HG03521 (cell line): ENCODE data around the gene ZNF148.

Experiments used
- ATAC-seq: cut with Tn5 transposase; IDR thresholded peaks from one replicate; pipeline ENCODE4 v1.9.1; 2021; ENCODE audit warnings: mild to moderate bottlenecking, moderate library complexity; ENCODE audit not compliant: unreplicated experiment

Gene ZNF148

DNA sequence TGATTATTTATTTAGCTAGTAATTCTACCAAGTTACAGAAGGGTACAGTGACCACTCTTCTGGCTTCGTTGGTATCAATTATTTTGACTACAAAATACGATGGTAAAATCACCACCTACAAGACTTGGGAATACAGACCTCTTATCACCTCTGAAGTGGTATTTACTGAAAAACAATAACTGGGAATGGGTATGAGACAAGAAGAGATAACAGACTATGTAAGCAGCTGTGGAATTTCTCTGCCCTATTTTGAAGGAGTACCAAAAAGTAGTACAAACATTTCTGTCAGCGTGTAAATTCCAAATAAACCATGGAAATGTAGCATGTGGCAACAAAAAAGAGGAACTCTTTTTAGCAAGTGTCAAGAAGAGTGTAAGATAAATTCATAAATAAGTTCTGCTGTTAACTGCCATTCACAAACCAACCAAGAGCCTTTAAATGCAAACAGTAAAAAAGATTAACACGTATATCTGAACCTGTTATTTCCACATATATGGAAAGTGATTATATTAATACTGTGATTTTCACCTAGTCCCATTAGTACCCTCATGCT is 85.6 kb downstream of the ZNF148 start:
- no peak for ATAC-seq

DNA sequence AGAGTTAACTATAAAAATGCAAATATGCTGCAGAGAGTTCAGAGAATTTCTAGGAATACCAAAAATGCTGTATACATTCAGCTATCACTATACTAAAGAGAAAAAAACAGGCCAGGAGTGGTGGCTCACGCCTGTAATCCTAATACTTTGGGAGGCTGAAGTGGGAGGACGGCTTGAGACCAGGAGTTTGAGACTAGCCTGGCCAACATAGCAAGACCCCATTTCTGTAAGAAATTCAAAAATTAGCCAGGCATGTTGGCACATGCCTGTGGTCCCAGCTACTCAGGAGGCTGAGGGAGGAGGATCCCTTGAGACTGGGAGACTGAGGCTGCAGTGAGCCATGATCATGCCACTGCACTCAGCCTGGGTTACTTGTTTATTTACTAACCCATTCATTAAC is 87.9 kb downstream of the ZNF148 start:
- no peak for ATAC-seq

DNA sequence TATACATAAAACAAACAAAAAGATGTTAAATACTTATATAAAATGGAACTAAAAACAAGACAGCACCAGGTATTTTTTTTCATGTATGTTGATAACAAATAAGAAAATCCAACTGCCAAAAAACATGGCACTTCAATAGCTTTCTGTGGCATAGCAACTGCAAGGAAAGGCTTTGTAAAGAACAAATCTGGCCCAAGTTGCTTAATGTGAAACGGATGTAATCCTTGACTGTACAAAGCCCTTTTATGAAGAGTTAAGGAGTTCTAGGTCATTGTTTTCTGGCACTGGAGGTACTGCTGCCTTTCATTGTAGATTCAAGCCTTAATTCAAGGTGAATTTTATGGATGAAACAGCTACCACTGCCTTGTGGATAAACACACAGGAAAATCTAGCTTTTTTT is 93.7 kb downstream of the ZNF148 start:
- no peak for ATAC-seq

DNA sequence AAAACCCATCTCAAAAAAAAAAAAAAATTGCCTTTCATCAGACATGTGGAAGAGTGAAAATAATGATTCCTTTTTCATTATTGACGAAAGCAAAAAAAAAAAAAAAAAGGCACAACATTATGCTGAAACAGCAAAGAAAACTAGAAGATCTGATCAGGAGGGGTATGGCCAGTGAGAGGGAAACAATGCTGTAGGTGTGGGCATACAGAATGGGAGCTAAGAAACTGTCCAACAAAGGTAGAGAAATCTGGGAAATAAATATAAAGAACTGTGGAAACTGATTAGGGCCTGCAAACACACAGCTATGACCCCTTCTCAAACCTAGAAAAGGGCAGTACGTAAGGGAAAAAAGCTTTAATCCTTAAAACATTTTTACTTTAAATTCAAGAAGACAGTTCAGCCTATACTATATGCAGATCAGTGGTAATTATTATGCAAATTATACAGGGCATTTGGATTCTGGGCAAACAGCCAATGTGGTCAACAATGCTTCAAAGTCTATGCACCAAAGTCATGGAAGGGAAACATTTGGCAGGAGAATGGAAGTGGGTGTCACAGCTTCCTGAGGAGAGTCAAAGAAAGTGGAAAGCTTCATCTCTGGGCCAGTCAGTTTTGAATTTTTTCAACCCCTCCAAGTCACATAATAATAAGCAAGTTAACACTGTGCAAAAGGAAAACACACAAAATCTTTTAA is 94.3 kb downstream of the ZNF148 start:
- ATAC-seq, result no peak

DNA sequence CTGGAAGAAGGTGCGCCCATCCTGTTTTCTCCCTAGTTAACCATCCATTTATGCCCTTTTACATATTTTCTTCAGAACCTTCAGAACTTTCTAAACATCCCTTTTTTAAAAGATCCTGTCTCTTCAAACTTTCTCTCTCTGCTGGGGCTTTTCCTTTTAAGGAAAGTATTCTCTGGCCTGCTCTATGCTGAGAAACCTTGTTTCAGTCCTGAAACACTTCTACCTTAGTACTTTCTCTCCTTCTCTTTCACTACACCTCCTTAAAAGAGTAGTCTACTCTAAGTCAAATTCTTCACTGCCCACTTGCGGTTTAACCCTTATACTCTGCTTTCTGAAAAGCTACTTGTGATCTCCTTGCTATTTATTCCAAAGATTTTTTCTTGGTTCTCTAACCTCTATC is 97.0 kb downstream of the ZNF148 start:
- ATAC-seq, result no peak

DNA sequence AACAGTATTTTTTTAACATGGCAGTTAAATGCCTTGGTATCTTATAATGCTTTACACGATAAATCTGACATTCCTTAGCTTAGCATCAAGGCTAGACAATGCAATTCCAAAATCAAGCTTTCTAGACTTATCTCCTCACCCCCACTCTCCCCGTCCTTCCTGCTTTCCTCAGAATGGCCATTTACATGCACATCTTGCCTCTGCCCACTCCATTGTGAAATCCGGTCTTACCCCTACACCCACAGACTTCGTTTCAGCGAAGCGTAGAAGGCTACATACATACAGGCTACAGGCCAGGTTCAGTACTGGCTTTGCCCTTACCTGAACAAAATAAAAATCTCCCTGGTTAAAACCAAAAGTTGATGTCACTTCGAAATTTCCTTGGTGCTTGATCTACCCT is 104.0 kb downstream of the ZNF148 start:
- no peak for ATAC-seq

DNA sequence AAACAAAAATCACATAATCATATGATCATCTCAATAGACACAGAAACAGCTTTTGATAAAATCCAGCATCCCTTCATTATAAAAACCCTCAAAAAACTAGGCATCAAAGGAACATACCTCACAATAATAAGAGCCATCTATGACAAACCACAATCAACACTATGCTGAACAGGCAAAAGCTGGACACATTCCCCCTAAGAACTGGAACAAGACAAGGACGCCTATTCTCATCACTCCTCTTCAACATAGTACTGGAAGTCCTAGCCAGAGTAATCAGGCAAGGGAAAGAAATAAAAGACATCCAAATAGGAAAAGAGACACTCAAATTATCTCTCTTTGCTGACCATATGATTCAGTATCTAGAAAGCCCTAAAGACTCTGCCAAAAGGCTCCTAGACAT is 107.7 kb downstream of the ZNF148 start:
- ATAC-seq, result no peak

DNA sequence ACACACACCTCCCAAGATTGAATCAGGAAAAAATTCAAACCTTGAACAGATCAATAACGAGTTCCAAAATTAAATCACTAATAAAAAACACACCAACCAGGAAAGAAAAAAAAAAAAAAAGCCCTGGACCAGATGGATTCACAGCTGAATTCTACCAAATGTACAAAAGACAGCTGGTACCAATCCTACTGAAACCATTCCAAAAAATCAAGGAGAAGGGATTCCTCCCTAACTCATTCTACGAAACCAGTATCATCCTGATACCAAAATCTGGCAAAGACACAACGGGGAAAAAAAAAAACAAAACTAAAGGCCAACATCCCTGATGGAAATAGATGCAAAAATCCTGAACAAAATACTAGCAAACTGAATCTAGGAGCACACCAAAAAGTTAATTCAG is 108.2 kb downstream of the ZNF148 start:
- ATAC-seq, result no peak

DNA sequence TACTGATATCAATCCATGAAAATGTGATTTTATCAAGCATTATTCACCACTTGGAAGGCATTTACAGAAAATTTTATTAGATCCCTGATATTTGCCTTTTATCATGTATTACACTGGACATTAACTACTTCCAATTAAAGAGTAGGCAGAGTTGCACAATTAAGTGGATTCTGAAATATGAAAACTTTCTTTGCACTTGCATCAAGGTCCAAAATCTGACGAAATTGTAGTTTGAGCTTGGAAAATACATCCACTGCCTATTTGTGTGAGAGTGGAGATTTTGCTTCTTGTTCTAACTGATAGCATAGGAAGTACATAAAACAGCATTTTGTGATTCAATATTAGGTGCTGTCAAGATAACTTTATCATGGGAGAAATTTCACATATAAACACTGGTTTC is 113.0 kb downstream of the ZNF148 start:
- no peak for ATAC-seq

DNA sequence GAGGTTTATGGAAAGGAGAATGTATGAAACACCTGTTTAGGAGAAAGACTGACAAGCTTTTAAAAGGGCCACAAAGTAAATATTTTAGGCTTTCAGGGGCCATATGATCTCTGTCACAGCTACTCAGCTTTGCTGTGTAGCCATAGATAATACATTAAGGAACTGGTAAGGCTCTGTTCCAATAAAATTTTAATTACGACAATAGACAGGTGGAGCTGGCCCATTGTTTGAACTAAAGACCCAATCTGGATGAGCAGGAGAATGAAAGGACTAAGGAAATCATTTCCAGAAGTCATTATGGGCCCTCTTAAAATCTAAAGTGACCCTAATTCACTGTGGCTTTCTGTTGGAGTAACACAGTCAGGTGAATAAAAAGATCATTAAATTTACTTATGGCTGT is 114.1 kb downstream of the ZNF148 start:
- no peak for ATAC-seq

DNA sequence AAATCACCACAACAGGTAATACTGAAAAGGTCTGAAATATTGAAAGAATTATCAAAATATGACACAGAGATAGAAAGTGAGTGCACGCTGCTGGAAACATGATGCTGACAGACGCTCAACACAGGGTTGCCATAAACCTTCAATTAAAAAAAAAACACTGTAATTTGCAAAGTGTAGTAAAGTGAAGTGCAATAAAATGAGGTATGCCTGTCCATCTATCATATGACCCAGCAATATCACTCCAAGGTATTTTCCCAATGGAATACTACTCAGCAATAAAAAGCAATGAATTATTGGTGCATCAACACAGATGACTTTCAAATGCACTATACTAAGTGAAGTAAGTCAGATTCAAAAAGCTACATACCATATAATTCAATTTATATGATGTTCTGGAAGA is 115.0 kb downstream of the ZNF148 start:
- ATAC-seq, result no peak

DNA sequence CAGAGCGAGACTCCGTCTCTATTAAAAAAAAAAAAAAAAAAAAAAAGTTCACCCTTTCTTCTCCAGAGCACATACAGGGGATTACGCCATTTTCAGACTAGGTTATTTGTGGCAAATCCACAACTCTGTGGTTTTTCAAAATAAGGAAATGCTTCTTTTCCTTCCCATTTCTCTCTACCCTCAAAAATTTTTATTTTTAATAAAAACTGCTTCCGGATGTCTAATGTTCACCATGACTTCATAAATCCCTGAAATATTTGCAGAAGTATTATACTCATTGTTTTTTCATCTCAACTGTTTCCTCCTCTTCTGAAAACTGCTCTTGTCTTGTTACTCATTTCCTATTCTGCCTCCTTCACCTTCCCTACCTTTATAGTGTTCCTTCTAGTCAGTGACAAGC is 117.6 kb downstream of the ZNF148 start:
- no peak for ATAC-seq

DNA sequence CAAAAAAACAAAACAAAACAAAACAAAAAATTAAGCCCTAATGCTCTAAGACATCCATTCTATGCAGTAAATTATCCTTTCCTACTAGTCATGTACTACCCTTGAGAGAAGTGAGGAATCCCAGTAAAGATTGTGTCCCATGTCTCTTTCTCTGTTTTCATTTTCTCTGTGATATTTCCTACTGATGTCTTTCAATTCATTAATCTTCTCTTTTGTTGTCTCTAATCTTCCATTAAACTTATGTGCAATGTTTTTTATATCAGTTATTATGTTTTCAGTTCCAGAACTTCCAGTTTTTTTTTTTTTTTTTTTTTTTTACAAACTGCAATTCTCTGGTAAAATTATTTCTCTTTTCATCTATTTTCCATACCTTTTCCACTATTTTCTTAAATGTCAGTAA is 118.5 kb downstream of the ZNF148 start:
- no peak for ATAC-seq

DNA sequence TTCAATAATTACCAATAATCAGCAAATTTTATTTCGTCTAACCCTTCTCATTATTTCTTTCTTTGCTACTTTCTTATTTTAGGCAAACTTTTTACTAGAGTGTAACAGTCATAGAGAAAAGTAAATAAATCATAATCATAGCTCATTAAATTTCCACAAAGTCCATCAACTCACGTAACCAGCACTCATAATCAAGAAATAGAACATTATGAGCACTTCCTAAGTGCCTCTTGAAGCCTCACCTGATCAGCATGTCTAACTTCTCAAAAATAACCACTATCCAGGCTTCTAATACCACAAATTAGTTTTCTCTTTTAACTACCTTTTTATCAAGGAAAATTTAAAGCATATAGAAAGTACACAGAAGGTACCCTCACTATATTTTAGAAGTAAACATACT is 124.2 kb downstream of the ZNF148 start:
- ATAC-seq, result no peak

DNA sequence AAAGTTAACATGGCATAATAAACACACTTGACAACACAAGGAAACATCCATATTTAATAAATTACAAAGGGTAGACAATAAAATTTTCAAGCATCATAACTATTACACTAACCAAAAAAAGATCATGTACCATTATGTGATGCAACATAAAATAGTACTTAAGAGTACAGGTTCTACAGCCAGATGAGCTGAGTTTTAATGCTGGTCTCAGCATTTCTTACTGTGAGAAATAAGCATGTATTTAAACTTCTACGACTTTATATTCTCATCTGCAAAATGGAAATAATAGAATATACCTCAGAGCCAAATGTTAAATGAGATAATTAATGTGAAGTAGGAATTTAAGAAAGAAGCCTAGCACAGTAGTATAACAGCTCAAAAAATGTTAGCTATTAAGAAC is 128.9 kb downstream of the ZNF148 start:
- no peak for ATAC-seq

DNA sequence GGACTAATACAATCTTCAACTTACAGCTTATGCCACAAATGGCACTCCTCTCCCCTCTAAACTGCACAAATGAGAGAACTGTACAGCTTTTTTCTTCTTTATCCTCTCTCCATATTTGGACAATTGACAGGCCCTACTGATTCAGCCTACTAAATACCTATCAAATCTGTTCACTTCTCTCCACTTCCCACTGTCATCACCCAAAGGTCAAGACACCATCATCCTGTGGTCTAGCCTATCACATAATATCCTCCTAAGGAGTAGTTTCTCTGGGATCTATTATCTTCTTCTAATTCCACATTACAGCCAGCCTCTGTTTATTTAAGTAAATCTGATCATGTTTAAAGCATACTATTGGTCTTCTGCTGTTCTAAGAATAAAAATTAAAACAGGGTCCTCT is 129.6 kb downstream of the ZNF148 start:
- ATAC-seq, result no peak

DNA sequence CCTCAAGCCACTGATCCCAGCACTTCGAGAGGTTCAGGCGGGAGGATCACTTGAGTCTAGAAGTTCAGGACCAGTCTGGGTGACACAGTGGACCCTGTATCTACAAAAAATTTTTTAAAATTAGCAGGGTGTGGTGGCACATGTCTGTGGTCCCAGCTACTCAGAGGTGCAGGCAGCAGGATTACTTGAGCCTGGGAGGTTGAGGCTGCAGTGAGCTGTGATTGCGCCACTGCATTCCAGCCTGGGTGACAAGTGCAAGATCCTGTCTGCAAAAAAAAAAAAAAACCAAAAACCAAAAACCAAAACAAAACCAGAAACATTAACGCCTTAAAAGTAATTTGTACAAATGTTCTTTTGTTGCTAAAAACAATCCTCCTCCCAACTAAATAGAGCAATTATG is 134.6 kb downstream of the ZNF148 start:
- no peak for ATAC-seq

DNA sequence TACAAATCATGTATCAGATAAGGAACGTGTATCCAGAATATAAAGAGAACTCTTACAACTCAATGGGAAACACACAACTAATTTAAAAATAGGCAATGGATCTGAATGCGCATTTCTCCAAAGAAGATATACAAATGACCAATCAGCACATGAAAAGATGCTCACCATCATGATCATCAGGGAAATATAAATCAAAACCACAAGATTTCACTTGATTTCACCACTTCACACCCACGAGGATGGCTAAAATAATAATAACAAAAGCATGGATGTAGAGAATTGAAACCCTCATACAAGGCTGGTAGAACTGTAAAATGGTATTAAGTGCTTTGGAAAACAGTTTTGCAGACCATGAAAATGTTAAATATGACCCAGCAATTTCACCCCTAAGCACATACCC is 135.9 kb downstream of the ZNF148 start:
- ATAC-seq, result no peak

DNA sequence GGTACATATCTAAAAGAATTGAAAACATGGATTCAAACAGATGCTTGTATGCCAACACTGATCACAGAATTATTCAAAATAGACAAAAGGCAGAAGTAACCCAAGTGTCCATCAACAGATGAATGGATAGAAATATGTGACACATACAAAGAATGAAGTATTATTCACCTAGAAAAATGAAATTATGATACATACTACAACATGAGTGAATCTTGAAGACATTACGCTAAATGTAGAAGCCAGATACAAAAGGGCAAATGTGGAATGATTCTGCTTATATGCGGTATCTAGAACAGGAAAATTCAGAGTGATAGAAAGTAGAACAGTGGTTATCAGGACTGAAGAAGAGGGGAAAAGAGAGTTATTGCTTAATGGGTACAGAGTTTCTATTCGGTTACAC is 136.4 kb downstream of the ZNF148 start:
- ATAC-seq, result no peak

DNA sequence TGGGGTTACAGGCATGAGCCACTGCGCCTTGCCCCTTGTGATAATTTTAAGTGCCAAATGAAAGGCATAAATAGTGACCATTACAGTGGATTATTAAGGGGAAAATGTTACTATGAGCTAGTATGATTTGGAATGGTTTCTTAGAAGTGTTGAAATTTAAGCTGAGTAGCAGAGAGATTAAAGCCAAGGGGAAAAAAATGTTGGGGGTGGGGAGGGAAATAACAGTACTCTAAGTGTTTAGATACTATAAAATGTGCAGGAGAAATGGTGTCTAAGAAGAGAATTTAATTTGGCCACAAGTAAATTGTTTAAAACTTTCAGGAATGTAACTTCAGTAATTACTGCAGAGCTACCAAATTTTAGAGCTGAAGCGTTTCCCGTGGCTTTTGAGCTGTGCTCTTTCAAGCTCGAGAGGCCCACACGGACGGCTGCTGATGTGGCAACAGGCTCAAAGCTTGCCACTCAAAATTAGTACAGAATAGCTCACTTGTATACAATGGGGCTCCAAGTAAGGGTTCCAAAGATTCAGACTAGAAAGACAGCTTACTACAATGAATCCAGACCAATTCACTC is 138.7 kb downstream of the ZNF148 start:
- ATAC-seq, result no peak

DNA sequence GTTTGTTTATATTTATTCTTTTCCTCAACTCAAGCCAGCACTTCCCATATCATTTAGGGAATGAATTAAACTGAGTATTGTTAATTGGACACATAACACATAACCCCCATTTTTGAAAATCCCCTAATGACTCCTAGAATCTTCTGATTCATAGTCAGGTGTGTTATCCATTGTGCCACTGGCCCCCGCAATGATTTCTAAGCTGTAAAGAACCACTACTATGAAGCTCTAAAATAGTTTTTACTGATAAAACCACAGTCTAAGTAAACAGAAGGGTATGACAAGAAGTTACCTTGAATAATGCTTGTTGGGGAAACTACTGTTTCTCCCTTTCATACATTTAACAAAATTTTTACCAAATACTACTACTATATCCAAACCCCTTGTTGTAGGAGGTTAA is 140.3 kb downstream of the ZNF148 start:
- no peak for ATAC-seq

DNA sequence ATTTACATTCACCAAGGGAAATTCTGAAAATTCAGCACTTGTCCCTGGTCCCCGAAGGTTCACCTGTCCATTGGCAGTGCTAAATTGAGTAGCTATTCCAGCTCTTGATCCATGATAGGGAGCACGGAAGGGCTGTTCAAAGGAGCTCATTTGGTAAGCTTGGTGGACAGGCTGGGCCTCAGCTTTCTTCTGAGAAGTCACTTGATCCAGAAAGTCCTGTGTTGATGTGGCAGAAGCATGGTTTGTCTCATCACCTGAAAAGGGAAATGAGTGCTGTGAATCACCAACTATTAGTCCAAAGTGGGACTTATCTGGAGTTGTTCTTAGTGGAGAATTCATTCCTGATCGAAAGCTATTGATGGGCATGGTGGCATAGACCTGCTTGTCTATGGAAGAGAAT is 142.7 kb downstream of the ZNF148 start:
- no peak for ATAC-seq

DNA sequence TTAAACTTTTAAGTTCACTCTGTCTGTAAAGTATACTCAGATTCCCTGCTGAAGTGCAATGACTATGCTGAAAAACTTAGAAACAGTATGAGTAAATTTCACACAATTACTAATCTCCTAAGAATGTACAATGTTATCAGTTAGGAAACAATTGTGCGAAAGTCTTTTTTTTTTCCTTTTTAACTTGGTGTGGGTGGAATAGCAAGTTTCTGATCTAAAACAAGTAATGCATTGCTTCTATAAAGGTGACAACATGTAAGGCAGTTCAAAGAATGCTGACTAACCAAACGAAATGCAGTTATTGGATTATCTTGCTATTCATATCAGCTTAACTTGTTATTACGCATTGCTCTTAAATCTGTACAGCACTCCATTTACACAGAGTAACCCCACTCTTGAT is 143.2 kb downstream of the ZNF148 start:
- ATAC-seq, result no peak
